NCI-H2196 treated with DMSO at 0.1 percent for 48 hours (cell line): ENCODE results near the gene IL10RA.

ENCODE experiments used
- DNase-seq: peaks from one replicate; lab custom pipeline; 2025; ENCODE audit not compliant: unreplicated experiment; lab: John Stamatoyannopoulos, UW

IL10RA gene

DNA sequence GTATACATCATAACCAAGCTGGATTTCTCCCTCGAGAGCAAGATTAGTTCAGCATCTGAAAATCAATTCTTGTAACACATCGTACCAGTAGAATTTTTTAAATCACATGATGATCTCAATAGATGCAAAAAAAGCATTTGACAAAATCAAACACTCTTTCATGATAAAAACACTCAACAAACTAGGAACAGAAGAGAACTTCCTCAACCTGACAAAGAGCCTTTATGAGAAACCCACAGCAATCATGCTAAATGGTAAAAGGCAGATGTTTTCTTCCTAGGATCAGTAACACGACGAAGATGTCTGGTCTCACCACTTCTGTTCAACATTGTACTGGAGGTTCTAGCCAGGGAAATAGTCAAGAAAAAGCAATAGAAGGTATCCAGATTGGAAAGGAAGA lies 56.6 kb downstream of the IL10RA start:
- no peak for DNase-seq

DNA sequence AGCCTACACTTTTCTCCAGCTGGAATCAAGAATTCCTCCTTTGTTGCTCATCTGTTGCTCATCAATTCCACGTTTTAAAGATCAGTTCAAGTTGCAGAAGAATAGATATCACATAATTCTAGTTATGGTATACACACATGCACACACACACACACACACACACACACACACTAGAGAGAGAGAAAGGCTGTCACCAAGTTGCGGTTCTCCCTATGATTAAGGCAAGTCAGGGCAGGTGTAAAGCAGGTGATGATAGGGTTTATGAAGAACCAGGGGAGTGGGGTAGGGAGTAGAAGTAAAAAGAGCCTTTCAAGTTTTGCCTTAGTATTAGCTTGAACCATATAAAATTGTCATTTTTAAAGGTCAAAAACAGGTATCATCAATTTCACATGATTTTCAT lies 59.0 kb downstream of the IL10RA start:
- DNase-seq, result peak; percentile 23

DNA sequence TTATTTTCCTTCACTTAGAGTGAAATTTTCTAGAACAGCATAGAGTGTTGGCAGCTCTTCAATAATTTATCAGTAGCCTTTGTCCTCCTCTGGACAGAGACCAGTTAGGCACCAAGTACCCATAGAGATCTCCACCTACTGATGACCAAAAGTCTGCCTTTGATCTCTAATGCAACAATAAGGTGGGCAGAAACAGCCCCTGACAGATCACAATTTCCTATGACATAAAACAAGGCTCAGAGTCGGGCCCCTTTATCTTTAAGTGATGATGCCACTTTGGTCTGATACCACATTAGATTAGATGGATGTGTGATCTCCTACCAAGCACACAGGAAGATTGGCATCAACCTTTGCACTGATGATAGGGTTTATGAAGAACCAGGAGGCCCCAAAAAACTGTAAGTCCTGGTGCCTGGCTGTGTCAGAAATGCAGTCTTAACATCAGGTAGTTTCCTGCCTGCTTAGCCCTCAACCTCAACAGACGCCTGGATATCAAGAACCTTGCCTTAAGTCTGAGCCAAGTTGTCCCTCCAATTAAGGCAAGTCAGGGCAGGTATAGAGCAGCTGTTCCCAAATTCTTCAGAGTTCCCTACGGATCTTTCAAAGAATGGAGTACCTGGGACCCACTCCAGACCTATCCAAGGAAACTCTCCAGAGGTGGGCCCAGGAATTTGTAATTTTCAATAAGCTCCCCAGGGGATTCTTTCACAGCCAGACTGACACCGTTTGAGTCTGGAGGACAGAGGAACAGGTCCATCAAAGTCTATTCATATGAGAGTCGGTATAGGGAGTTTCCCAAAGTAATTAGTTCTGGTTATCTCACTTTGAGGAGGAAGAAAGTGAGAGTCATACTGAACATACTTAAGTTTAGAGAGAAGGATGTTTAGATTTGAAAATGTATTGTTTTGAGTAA lies 60.1 kb downstream of the IL10RA start:
- DNase-seq, result peak; percentile 37

DNA sequence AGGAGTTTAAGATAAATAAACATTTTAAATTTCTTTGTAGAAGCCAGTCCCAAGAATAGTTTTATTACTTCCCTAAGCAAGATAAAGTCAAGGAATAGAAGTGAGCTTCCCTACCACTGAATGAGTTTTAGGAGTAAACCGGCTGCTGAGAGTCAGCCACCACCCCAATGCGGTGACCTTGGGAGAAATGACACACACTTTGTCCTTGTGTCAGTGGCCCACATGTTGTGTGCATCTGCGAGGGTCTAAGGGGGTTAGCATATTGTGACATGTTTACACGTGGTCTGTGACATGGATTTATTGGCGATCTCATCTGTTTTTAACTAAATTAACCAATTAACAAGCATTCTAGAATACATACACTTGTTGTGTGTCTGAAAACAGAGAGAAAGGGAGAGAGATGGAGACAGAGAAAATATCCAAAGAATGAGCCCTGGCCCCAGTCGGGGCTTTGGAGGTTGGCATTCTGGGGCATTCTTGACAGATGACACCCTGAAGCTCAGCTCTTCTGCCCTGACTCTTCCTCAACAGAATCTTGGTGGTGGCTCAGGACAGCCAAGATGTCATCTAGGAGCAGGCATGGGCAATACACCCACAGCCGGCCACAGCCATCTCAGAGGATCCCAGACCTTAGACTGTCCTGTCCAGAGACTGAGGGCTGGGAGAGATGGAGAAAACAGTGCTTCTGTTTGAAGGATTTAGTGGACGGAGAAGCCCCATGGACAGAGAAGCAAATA lies 60.9 kb downstream of the IL10RA start:
- DNase-seq, result no peak

DNA sequence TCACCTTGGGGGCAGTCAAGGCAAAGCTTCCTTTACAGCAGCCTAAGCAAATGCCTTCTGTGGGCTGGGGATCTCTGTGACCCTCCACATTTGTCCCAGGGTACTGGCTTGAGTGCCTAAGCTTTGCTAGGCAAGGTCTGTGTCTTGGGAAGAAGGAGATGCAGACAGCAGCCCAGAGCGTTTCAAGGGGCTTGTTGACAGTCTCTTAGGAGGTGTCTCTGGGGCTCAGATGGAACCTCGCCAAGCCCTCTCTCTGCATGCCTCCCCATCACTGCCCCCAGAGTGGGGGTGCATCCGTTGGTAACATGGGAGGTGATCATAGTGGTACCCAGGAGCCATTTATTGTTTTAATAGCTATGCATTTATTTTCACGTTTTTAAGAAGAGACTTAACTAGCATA lies 61.6 kb downstream of the IL10RA start:
- no peak for DNase-seq

DNA sequence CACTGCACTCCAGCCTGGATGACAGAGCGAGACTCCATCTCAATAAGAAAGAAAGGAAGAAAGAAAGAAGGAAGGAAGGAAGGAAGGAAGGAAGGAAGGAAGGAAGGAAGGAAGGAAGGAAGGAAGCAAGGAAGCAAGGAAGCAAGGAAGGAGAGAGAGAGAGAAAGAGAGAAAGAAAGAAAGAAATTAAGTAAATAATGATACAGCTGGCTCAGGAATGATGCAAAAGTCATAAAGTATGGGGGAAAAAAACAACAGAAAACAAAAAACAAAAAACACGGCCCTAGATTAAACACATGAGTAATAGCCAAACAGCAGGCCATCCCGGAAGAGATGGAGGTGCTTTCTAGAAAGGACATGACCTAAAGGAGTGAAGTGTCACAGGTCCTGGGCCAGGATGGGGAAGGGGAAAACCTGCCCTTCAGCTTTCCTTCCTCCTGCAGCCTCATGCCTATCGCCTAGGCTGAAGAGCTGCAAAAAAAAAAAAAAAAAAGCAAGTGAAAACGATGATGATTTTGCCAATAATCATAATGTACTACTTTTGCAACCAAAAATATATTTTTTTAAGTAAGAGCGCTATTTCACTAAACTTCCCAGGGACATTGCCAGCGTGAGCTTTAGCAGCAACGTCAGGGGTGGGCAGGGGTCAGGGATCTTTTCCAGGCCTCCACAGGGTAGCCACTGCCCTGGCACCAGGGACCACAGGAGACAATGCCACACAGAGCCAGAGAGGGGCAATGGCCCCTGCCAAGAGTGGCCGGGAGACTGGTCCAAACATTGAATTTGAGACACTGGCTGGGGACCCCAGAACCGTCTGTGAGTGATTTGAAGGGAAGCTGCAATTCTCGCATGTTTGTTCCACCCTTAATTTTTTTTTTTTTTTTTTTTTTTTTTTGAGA lies 62.5 kb downstream of the IL10RA start:
- no peak for DNase-seq

DNA sequence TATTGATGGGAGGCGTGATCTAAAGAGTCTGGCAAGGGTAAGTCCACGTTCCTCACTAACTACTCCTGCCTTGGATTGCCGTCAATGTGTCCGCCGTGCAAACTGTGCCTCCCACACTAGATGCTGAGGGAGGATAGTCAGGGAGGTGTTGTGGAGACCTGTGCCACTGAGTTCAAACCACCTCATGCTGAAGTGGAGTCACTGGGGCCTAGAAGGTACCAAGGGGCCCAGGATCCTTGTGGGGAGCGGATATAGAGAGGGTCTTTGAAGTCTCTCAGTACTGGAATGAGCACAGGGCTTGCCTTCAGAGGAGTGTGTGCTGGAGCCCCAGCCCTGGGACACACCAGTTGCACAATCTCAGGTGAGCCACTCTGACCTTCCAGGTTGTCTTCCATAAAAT lies 63.6 kb downstream of the IL10RA start:
- no peak for DNase-seq

DNA sequence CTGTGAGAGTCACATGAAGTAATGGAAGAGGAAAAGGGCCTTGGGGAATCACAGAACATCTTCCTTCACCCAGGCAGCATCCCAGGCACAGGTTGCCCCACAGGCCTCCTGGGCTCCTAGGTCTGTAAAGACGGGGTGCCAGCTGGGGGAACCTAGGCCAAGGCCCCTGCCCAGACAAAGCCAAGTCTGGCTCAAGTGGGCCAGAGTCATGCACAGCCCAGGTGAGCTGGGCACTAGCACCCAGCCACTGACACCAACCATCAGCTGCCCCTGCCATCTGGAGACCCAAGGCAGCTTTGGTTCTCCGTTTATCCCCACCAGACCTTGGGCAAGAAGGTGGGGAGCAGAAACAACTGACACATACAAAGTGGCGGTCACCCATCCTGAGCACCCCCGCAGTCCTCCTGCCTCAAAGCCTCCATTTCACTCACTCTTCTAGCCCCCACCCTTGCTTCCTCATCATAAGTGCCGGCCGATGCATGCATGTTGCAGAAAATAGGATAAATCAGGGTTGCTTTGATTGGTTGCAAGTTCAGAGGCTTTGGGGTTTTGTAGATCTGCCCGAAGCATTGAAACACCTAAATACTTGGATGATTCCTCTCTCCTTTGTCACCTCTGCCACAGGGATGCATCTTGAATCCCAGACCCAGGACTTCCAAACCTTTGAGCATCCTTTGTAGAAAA lies 64.2 kb downstream of the IL10RA start:
- DNase-seq, result no peak
